Measurements from ENCODE around the gene ALOX15B.

The ALOX15B gene

GRCh38 chr17:8015957-8016631 lies 22.8 kb upstream of the ALOX15B start:
- H3K4me3 ChIP-seq (replicated peaks; ENCODE audit: low read depth, low read length) = no peak overlapping the region
- DNase-seq (ENCODE audit: extremely low read depth, insufficient read length) = no peak
- H3K27me3 ChIP-seq (replicated peaks; ENCODE audit: control insufficient read depth, insufficient read depth, low read length) = peaks cover 4% of the 10 kb centered on the region
- TF ChIP-seq CTCF (IDR thresholded peaks at IDR 0.05; ENCODE audit: insufficient read depth, low read length, poor library complexity, severe bottlenecking) = no peak
- no peaks in the 10 kb centered on the region for H3K36me3 ChIP-seq (ENCODE audit: control insufficient read depth, insufficient read depth, low read length)

GRCh38 chr17:8016632-8017424 lies 22.0 kb upstream of the ALOX15B start:
- Histone ChIP-seq H3K36me3 (ENCODE audit: control insufficient read depth, insufficient read depth, low read length) (no peaks in the 10 kb centered on the region), H3K4me3 (replicated peaks; ENCODE audit: low read depth, low read length) (no peak overlapping the region), H3K27me3 (replicated peaks; ENCODE audit: control insufficient read depth, insufficient read depth, low read length) (peaks cover 4% of the 10 kb centered on the region)
- DNase-seq (ENCODE audit: extremely low read depth, insufficient read length) = no peak
- TF ChIP-seq CTCF (IDR thresholded peaks at IDR 0.05; ENCODE audit: insufficient read depth, low read length, poor library complexity, severe bottlenecking) = peak; percentile 69

GRCh38 chr17:8018436-8018835 lies 20.4 kb upstream of the ALOX15B start:
- Histone ChIP-seq H3K36me3 (ENCODE audit: control insufficient read depth, insufficient read depth, low read length) (no peaks in the 10 kb centered on the region), H3K27me3 (replicated peaks; ENCODE audit: control insufficient read depth, insufficient read depth, low read length) (peaks cover 4% of the 10 kb centered on the region), H3K4me3 (replicated peaks; ENCODE audit: low read depth, low read length) (no peak overlapping the region)
- DNase-seq (ENCODE audit: extremely low read depth, insufficient read length) = no peak
- TF ChIP-seq CTCF (IDR thresholded peaks at IDR 0.05; ENCODE audit: insufficient read depth, low read length, poor library complexity, severe bottlenecking) = no peak

- TF ChIP-seq CTCF (IDR thresholded peaks at IDR 0.05; ENCODE audit: insufficient read depth, low read length, poor library complexity, severe bottlenecking) = no peak
- Histone ChIP-seq H3K27me3 (replicated peaks; ENCODE audit: control insufficient read depth, insufficient read depth, low read length) (peaks cover 4% of the 10 kb centered on the region), H3K36me3 (ENCODE audit: control insufficient read depth, insufficient read depth, low read length) (no peaks in the 10 kb centered on the region), H3K4me3 (replicated peaks; ENCODE audit: low read depth, low read length) (no peak overlapping the region)
- no peak for DNase-seq (ENCODE audit: extremely low read depth, insufficient read length)
Observed at GRCh38 chr17:8019166-8019565, 19.7 kb upstream of the ALOX15B start.

GRCh38 chr17:8019665-8020650 lies 18.9 kb upstream of the ALOX15B start:
- H3K36me3 ChIP-seq (ENCODE audit: control insufficient read depth, insufficient read depth, low read length) = no peaks in the 10 kb centered on the region
- TF ChIP-seq CTCF (IDR thresholded peaks at IDR 0.05; ENCODE audit: insufficient read depth, low read length, poor library complexity, severe bottlenecking) = no peak
- H3K27me3 ChIP-seq (replicated peaks; ENCODE audit: control insufficient read depth, insufficient read depth, low read length) = peaks cover 1% of the 10 kb centered on the region
- no peak for DNase-seq (ENCODE audit: extremely low read depth, insufficient read length)
- H3K4me3 ChIP-seq (replicated peaks; ENCODE audit: low read depth, low read length) = no peak overlapping the region
